Hepatocyte (in vitro differentiated cells): ENCODE data around the gene EPC1.

Source experiments
- CTCF ChIP-seq: fragments of 200-600 bp; sonication (generic); IDR thresholded peaks from 2 replicates; pipeline ENCODE4 v1.5.1; 2016; ENCODE audit warnings: antibody characterized with exemption, mild to moderate bottlenecking; ENCODE audit not compliant: poor library complexity
- EZH2 ChIP-seq: fragments of 200-600 bp; sonication (generic); IDR thresholded peaks from 2 replicates; pipeline ENCODE4 v1.6.1; 2016; ENCODE audit warnings: antibody characterized with exemption, mild to moderate bottlenecking, borderline replicate concordance

- TF ChIP-seq CTCF (no peak), EZH2 (no peak)
Observed at GRCh38 chr10:32357056-32357735, 10.2 kb upstream of the EPC1 start.
